GM18909 (cell line): ENCODE results near the gene IMMP2L.
A peak's percentile ranks its signal among the peaks of the same experiment; 100 is the strongest.

Experiments
- ATAC-seq: cut with Tn5 transposase; IDR thresholded peaks from one replicate; pipeline ENCODE4 v1.9.1; 2021; ENCODE audit warnings: mild to moderate bottlenecking; ENCODE audit not compliant: unreplicated experiment, poor library complexity

IMMP2L gene

DNA sequence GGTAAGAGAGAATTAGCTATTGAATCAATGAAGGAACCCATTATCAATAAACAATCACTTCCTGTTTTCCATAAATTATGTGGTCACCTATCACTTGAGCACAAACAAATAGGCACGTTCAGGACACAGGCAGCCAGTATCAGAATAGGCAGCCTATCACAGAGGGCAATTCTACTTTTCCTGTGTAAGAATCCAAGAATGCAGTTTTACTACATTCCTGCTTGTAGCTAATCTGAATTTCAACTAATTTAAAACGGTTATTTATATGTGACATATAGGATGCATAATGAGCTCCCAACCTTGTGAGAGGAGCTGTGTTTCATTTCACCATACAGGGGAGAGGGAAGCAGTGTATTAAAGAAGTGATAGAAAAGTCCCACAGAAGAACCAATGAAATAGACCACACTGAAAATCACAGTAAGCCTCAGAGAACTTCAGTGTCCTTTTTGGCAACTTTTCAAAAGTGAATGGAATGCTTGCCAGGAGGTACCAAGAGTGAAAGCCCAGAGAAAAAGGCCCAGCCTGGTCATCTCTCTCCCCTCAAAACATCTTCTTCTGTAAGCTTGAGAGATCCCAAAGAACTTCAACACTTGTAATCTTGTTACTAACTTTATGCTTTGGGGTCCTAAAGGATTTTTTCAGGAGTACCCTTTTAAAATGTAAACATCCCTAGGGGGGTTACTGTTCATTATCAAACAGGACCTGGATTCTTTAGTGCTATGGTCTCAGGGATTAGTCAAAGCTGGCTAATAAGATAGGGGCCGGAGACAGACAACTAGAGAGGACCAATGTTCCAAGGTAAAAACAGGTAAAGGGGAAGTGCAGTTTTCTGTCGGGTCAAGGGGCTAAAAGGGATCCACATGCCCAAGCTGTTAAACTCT lies 1.3 kb downstream of the IMMP2L start:
- no peak for ATAC-seq

DNA sequence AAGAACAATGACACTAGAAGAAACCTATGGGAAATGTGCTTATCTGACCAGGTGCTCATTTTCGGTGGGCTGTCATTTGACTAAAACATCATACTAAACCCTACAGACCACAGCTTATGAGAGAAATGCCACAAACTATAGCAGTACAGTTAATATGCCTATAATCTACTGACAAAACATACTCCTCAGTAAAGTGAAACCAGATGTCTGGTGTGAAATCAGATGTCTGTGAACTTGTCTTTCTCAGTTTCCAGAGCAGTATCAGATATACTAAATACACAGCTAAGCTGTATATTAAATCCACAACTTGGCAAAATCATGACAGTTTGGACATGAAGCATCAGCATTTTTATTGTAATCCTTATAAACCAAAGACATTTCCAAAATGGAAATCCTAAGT lies 3.3 kb downstream of the IMMP2L start:
- ATAC-seq = peak; percentile 83

DNA sequence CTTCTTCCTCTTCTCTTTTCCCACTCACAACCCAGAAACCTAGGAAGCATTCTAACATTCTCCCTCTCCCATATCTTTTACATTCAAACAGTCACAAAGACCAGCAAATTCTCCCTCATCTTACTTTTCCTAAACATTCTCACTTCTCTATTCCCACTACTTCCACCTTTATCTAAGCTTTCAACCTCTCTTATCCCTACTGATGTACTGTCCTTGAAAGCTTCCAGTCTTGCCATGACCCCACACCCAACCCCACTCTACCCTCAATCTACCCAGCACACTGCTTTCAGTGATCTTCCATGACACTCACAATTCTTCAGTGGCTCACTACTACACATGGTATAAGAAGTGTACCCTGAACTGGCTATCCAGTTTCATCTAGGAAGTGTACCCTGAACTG lies 5.3 kb downstream of the IMMP2L start:
- ATAC-seq = no peak

DNA sequence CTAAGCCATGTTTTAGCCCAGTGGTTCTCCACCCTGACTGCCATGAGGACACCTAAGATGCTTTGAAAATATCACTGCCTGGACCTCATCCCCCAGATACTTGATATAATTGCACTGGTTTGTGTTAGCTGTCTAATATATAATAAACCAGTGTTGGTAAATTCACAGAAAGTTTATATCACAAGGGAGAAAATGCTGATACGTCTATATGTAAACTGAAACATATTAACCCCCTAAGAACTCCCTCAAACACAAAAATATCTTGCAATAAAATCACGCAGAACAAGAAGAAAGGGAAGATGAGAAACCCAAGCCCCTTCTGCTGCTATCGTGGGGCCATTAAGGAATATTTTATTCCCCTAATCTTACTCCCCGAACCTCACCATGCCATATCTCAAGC lies 8.2 kb downstream of the IMMP2L start:
- no peak for ATAC-seq

DNA sequence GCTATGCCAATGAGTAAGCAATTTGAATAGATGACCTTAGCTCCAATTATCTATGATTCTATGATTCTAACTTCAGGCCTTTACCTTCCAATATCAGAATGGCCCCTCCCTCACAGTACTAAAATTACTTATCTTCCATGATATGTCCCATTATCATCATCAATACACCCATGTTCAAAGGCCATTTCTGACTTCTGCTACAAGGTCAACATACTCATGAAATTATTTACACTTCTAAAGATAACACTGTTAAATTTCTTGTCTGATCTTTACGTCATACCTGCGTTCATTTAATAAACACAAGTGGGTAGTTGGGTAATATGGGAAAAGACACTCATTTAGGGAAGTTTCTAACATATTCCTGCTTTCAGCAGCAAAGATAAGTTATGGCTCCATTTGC lies 21.2 kb downstream of the IMMP2L start:
- no peak for ATAC-seq

DNA sequence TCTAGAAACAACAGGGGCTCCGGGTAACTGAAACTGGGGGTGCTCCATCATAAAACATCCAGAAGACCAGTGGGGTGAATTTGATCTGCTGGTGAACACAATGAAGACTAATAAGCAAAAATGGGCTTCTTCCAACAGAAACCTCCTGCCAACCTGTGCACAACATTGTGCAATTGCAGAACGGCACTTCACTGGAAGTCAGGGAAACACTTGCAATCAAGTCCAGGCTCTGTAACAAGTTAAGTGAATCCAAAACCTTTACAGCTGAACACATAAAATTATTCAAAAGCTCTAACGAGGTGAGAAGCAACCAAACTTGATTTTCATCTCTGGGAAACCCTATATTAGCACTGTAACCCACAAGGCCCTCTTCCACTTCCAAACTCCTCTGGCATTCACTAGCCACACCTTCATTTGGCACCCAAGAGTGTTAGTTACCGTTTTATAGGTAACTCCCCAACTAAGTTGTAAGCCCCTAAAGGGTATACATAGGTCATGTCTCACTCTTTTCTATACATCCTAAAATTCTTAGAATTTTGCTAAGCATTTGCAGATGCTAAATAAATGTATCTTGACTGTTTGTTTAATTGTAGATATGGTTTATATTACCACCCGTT lies 22.0 kb downstream of the IMMP2L start:
- ATAC-seq = no peak

DNA sequence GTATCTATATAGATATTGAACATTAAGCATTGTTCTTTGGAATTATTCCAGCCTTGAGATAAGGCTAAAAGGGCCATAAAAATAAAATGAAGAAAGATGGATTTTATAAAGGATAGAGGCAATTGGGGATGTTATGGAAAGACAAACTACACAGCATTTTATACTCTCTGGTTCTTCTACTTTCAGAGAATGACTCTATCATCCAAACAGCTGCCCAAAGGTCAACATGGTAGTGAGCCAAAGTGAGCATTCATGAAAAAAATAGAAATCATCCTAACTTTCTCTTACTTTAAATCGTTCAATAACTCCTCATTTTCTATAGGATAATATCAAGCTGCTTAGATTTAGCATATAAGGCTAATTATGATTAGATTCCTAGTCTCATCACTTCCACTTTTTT lies 25.2 kb downstream of the IMMP2L start:
- ATAC-seq = no peak

DNA sequence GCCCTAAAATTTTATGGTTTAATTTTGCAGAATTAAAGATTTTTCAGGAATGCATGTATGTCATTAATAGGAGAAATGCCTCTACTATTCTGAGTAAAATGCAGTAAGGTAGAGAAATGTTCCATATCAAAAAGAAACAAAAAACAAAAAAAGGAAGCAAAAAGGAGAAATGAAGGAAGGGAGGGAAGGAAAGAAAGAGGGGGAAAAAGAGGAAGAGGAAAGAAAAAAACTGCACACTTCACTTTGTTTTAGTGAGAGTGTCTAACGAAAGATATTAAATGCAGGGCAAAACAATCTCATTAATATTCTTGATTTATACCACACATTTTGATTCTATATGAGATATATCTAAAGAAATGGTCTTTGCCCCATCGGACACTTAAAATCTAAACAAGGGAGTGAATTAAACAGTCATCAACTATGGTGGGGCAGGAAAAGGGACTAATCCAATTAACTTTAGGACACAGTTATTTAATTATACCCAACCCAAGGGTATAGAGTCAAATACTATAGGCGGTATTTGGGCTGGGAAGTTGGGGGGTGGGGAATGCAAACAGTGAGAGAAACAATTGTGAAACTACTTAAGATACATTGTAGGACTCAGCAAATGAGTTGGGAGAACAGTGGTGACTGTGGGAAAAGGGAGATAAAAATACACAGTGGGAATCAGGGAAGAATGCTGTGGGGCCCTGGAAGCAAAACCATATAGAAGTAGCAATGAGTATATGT lies 27.0 kb downstream of the IMMP2L start:
- ATAC-seq = no peak

DNA sequence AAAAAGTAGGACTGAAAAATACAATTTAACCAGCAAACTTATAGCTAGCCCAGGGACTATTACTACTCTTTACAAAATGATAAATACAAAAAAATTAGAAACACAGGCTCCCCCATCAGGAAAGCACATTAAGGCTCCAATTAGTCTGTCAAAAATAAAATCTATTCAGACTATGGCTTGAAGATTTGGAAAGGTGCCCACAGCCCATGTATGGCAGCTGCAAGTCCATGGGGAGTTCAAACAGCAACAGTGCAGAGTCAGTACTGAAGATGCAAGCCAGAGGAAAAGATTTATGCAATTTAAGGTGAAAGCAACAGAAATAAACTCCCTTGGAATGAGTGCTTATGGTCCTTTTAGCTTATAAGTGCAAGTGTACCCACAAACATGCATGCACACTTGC lies 29.7 kb downstream of the IMMP2L start:
- no peak for ATAC-seq

DNA sequence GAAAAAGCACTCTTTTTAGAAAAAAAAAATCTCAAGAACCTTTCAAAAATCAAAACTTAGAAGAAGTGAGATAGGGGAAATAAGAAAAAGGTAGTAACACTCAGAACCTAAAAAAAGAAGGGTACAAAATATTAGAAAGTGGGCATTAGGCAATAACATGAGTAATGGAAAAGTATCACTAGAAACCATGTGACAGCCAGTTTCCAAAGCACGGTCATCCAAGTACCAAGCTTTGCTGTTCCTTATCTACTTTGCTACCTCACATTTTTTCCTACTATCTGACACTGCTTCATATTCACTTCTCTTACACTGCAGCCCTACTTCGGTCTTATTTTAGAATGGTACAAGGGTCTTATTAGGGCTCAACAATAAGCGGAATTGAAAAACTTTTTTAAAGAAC lies 30.3 kb downstream of the IMMP2L start:
- no peak for ATAC-seq

DNA sequence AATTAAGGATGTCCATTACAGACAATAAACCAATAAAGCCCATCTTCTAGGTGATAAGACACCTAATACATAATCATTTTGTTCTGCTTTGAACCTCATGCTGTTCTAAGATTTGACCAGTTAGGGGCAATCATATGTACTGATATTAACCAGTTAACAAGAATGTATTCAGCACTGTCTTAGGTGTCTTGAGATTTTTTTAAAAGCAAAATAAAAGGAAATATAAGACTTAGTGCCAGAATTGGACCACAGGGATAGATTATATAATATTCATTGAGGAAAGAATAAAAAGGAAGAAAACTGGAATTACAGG lies 32.0 kb downstream of the IMMP2L start:
- ATAC-seq = no peak

DNA sequence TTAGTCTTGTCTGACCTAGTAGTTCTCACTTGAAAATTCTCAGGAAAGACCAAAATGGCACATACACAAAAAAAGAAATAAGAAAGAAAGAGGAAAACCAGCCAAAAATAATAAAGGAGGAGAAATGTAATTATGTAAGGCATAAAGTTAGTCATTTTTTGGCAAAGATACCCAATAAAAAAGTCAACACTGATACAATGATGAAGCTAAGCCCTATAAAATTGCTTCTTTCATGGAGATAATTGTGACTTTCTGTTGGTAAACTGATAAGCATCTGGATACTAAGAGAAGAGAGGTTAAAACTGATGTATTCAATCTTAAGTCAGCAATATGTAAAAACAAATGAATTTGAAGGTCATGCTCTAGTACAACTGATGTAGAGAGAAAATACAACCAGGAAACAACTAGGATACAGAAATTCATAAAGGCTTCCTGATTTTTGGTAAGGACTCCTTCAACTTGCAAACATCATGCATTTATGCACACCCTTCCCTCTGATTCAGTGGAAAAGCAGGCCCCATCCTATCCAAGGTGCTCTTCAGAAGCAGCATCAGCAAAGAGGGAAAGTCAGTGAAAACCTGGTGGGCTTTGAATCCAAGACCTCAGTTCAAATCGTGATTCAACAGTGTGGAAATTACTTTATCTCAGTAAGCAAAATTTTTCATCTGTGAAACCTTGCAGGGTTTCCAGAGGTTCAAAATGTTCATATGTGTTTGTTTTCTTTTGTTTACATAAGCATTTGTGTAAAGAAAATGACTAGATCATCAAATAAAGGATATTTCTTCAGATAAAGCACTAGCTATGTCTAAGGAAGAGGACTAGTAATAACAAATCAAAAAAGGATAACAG lies 32.6 kb downstream of the IMMP2L start:
- no peak for ATAC-seq

DNA sequence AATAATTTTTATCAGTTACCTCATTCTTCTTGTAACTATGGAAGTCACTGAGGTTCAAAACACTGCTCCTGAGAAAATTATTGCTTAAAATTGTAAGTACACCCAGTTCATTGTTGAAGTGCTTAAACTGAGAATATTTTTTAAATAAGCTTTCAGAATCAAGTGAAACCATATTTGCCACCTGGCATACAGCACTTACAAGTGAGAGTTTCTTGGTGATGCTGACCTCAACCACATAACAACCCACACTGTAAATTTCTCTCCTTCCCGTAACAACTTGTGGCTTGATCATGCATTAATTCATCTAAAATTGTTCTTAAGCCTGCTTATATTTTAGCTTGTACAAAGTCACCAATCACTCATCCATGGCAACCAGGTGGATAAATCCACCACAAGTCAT lies 34.0 kb downstream of the IMMP2L start:
- ATAC-seq = peak; percentile 77

DNA sequence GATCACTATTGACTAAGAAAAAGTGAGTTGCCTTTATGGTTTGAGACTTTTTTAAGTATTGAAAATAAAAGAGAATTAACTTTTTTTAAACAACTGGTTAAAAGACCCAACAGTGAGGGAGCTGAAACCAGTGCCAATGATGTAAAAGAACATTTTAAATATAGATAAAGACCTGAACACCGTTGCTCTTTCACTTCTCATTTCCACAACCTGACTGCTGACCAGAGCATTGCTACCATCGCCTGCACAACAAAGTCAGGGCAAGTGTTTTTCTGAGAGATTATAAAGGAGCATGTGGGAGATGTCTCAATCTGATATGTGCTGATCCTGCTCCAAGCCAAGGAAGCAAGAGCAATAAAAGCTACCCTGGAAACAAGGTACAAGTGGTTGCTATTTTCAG lies 34.7 kb downstream of the IMMP2L start:
- ATAC-seq = peak; percentile 86

DNA sequence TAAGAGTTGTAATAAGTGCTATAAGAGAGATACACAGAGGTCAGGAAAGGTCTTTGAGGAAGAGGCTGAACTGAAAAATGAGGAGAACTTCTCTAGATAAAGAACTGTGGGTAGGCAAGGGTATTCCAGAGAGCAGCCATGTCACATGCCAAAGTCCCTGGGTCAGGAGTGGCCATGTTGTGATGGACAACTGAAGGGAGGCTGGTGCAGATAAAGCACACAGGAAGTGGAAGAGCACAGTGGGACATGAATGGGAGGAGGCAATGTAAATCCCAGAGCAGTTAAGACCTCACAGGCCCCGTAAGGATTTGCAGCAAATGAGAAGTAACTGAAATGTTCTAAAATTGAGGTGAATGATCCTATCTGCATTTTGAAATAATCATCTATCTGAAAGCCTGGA lies 37.2 kb downstream of the IMMP2L start:
- no peak for ATAC-seq

DNA sequence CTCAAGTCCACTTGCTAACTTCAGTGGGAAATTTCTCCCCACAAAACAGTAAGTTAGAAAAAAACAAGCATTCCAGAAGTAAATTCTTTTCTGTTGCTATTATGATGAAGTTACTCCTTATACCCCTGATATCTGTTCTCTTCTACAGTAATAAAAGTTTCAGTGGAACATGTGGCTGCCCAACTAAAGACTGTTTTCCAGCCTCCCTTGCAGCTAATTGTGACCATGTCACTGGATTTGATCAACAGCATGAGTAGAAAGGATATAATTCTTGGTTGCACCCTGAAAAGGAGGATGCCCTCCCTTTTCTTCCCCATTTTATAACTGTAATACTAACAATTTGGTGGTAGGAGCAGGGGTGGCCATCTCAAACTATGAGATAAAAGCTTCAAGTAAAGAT lies 40.6 kb downstream of the IMMP2L start:
- no peak for ATAC-seq

DNA sequence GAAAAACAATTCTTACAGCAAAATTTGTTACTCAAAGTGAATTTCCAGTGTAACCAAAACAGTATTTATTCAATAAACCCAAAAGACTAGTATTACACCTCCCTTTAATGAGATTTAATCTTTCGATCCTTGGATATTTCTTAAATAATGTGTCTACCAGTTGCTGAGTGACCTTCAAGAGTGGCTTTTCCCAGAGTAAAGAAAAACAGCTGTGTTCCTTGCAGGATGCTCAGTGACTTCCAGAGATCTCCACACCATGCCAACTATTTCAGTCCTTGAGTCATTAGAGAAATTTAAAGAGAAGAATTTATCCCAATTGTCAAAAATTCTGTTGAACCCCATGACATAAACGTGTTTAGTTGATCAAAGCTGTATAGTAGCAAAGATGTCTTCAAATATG lies 44.0 kb downstream of the IMMP2L start:
- no peak for ATAC-seq

DNA sequence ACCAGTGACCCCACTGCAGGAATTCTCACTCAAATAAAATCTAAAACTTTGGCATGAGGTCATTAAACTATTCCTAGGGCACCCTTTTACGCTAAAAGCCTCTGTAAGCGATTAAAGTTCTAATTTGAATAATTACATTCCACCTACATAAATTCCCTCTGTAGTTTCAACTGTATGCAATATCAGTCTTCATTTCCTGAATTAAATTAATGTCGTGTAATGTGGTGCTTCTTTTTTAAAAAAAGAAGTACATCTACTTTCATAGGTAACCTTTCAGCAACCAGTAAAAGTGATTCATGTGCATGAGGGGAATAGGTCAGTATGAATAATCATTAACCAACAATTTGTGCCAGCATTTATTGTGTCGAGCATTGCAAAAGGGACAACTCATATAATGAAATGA lies 44.7 kb downstream of the IMMP2L start:
- ATAC-seq = no peak

DNA sequence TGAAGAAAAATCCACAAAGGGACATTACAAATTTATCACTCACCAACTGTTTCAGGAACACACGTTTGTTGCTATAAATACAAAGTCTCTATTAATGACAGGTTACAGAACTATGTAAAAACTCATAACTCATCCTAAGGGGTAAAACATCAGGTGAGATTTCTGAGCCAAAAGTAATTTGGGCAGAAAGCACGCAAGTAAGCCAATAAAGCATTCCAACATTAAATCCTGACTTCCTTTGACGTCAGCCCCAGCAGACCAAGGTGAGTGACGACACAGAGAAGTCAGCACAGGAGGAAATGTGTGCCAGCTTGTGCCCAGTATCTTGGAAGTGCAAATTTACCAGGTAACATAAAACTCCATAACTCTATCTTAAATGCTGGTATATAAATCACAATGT lies 45.7 kb downstream of the IMMP2L start:
- ATAC-seq = no peak

DNA sequence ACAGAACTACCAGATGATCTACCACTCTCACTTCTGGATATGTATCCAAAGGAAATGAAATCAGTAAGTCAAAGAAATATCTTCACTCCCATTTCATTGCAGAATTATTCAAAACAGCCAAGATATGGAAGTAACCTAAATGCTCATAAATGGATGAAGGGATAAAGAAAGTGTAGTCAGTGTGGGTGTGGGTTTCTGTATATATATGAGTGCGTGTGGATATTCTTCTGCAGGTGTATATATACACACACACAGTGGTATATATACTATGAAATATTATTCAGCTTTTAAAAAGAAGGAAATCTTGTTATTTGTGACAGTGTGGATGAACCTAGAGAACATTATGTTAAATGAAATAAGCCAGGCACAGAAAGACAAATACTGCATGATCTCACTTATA lies 48.7 kb downstream of the IMMP2L start:
- no peak for ATAC-seq

DNA sequence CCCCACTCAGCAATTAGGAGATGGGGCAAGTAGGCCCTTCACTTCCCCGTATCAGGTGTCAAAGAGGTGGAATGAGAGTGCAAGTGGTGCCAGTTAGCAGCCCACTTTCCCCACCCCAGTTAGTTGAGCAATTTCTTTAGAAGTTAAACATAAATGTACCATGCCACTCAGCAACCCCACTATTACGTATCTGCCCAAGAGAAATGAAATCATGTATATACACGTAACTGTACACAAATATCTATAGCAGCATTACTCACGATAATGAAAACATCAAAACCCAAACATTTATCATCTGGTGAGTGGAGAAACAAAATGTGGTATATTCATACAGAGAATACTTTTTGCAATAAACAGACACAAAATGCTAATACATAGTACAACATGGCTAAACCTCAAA lies 50.4 kb downstream of the IMMP2L start:
- ATAC-seq = no peak
